K562 (cell line): ENCODE measurements around the gene KIF19.

Source experiments
- CHD2 ChIP-seq: IDR thresholded peaks from 2 replicates; pipeline ENCODE4 v1.6.1; 2011; ENCODE audit warnings: low read depth, low read length
- SETDB1 ChIP-seq: IDR thresholded peaks from one replicate; pipeline ENCODE4 v1.6.1; 2012; ENCODE audit warnings: low read length, control low read depth, inconsistent platforms
- TF ChIP-seq, protein P1 (sequence below): sonication (generic); formaldehyde crosslinking; IDR thresholded peaks from 2 replicates; pipeline ENCODE4 v1.9.0; 2022; ENCODE audit warnings: mild to moderate bottlenecking, missing genetic modification reagents
- TF ChIP-seq, protein P2 (sequence below), 3 experiments: IDR thresholded peaks in 2 of 3; conservative IDR thresholded peaks in 1 of 3; 2 replicates each; pipeline ENCODE4 v1.5.1; 2011 to 2012; ENCODE audit warnings: low read length in 3 of 3, mild to moderate bottlenecking in 3 of 3, control low read depth in 2 of 3, improper control_type of control experiment in 1 of 3, inconsistent platforms in 1 of 3, low read depth in 1 of 3, mixed read lengths in 1 of 3, moderate library complexity in 1 of 3; ENCODE audit not compliant: insufficient read depth in 2 of 3

DNA sequence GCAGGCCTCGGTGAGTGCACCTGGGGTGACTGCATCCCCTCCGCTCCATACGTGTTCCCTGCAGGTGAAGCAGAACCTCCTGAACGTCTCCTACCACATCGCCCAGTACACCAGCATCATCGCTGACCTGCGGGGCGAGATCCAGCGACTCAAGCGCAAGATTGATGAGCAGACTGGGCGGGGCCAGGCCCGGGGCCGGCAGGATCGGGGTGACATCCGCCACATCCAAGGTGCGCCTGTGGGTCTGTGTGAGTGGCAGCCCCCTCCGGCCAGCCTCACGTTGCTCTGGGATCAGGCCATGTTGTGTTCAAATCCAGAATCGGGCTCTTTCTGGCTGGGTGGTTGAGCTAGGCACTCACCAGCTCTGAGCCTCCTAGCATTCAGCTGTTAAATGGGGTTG is 23.1 kb downstream of the KIF19 start:
- TF ChIP-seq SETDB1 = no peak
- TF ChIP-seq, protein P1, sequence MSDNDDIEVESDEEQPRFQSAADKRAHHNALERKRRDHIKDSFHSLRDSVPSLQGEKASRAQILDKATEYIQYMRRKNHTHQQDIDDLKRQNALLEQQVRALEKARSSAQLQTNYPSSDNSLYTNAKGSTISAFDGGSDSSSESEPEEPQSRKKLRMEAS (CRISPR knock-in tag) = no peak
- TF ChIP-seq, protein P2, sequence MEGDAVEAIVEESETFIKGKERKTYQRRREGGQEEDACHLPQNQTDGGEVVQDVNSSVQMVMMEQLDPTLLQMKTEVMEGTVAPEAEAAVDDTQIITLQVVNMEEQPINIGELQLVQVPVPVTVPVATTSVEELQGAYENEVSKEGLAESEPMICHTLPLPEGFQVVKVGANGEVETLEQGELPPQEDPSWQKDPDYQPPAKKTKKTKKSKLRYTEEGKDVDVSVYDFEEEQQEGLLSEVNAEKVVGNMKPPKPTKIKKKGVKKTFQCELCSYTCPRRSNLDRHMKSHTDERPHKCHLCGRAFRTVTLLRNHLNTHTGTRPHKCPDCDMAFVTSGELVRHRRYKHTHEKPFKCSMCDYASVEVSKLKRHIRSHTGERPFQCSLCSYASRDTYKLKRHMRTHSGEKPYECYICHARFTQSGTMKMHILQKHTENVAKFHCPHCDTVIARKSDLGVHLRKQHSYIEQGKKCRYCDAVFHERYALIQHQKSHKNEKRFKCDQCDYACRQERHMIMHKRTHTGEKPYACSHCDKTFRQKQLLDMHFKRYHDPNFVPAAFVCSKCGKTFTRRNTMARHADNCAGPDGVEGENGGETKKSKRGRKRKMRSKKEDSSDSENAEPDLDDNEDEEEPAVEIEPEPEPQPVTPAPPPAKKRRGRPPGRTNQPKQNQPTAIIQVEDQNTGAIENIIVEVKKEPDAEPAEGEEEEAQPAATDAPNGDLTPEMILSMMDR (IDR thresholded peaks at IDR 0.05 in 2 of 3, conservative IDR thresholded peaks at IDR 0.05 in 1 of 3; ENCODE audit: insufficient read depth in 2 of 3, low read depth in 1 of 3, low read length in 3 of 3) = no peak
- TF ChIP-seq CHD2 = no peak
